Esophagus squamous epithelium (tissue), 5 donors: ENCODE results near the gene CLSTN3. TPM values are rescaled to one million over a fixed set of nuclear protein-coding genes. Genes with fewer than 3 reads are reported as not detected.

Experiments
- DNase-seq: peaks from one replicate; lab custom pipeline; 2025; lab: John Stamatoyannopoulos, UW
- H3K27ac ChIP-seq, 4 donors: fragments of 200-600 bp; sonication (generic); one replicate each; pipeline ENCODE4 v1.5.1; 2016 to 2019; ENCODE audit warnings: mild to moderate bottlenecking in 1 of 4
- H3K27me3 ChIP-seq, 4 donors: fragments of 200-600 bp; sonication (generic); 1 replicate in 3 of 4; 2 replicates in 1 of 4; pipeline versions ENCODE4 v1.5.1 to v1.6.0; 2017 to 2021; ENCODE audit warnings: antibody characterized with exemption in 1 of 4
- H3K36me3 ChIP-seq, 3 donors: fragments of 200-600 bp; sonication (generic); one replicate each; pipeline ENCODE4 v1.5.1; 2016 to 2019
- H3K4me1 ChIP-seq, 3 donors: fragments of 200-600 bp; sonication (generic); one replicate each; pipeline ENCODE4 v1.5.1; 2017 to 2019
- H3K4me3 ChIP-seq, 4 donors: fragments of 200-600 bp; sonication (generic); 1 replicate in 3 of 4; 2 replicates in 1 of 4; pipeline ENCODE4 v1.5.1; 2016 to 2019; ENCODE audit warnings: mild to moderate bottlenecking in 2 of 4, moderate library complexity in 1 of 4
- H3K9me3 ChIP-seq, 3 donors: fragments of 200-600 bp; sonication (generic); one replicate each; pipeline ENCODE4 v1.5.1; 2016 to 2019
- POLR2A ChIP-seq, 4 donors: fragments of 450-650 bp; IDR thresholded peaks; one replicate each; pipeline ENCODE4 v1.6.1; 2017; ENCODE audit warnings: antibody characterized with exemption in 4 of 4, mild to moderate bottlenecking in 4 of 4, moderate library complexity in 3 of 4
- WGBS, 2 donors: methylation state at CpG; one replicate each; pipeline ENCODE4 v1.1.5; 2018; 5-methylcytosine and 5-hydroxymethylcytosine counted together
- intact Hi-C: fragments of 100-400 bp; cut with DNase I; formaldehyde crosslinking; loops from one replicate; pipeline ENCODE4 v1.15.0; 2022
- total RNA-seq, 4 donors: library from RNA; depleted of rRNA; stranded (reverse); fragments of >200 nt; gene quantifications; one replicate each; pipeline ENCODE4 v1.1.0, GENCODE V29; 2016
- TF ChIP-seq, protein P1 (sequence below), 6 experiments: fragments of 450-650 bp in 4 of 6; fragments of 200-600 bp in 2 of 6; sonication (generic) in 2 of 6; IDR thresholded peaks; one replicate each; pipeline ENCODE4 v1.5.1; 2016 to 2019; ENCODE audit warnings: antibody characterized with exemption in 6 of 6, mild to moderate bottlenecking in 4 of 6, moderate library complexity in 4 of 6
- donor health status: DM: yes; HTN: yes; CAD: no.

Gene CLSTN3
- total RNA-seq, 4 donors from 2014 or later = 4.8 to 12.4 (median 9.5) TPM

DNA sequence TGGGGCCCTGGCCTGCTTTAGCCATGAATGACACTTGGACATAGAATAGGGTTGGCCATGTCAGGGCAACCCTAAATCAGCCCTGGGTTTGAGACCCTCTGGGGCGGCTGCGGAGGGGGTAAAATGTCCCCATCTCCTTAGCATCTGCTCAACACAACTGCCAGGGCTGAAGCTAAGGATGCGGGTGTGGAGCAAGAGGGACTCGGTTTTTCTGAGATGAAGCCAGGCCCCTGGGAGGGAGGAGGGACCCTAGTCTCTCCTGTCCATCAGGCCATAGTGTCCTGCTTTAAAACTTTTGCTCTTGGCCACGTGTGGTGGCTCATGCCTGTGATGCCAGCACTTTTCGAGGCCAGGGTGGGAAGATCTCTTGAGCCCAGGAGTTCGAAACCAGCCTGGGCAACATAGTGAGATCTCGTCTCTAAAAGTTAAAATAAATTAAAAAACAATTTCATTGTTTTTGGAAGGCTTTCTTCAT, 37.1 kb upstream of the CLSTN3 start:
- DNase-seq = no peak
- no peak overlapping the region for H3K4me3 ChIP-seq

DNA sequence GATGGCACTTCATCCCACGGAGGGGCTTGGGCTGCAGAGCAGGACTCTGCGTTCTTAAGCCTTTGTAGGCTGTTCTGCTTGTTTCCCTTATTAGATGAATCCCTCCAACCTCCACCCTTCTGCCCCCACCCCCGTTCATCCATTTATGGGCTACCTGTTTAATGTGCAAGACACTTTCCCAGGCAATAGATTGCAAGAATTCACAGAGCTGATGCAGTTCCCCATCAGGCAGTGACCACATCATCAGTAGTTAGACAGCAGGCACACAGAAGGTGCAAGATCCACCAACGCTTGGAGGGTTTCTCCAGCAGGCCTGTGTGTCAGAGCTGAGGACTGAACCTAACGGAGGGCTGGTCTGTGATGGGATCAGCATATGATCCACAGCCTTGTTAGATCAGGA, 36.7 kb upstream of the CLSTN3 start:
- peak overlapping the region in 2 of 4 donors; percentile 40 to 89 for H3K27ac ChIP-seq
- H3K27me3 ChIP-seq = no peaks in the 10 kb centered on the region
- no peak overlapping the region for H3K4me3 ChIP-seq
- H3K36me3 ChIP-seq = peaks cover 0 to 26% (median 3%) of the 10 kb centered on the region in 3 donors
- peaks cover 18 to 56% (median 47%) of the 10 kb centered on the region in 3 donors for H3K4me1 ChIP-seq
- intact Hi-C loops = loop anchor here (5.0 kb wide), 1 partner anchor 36 kb away; no protein-coding TSS in a partner anchor
- no peaks in the 10 kb centered on the region for H3K9me3 ChIP-seq
- no peak for TF ChIP-seq POLR2A (IDR thresholded peaks at IDR 0.05)
- TF ChIP-seq, protein P1, sequence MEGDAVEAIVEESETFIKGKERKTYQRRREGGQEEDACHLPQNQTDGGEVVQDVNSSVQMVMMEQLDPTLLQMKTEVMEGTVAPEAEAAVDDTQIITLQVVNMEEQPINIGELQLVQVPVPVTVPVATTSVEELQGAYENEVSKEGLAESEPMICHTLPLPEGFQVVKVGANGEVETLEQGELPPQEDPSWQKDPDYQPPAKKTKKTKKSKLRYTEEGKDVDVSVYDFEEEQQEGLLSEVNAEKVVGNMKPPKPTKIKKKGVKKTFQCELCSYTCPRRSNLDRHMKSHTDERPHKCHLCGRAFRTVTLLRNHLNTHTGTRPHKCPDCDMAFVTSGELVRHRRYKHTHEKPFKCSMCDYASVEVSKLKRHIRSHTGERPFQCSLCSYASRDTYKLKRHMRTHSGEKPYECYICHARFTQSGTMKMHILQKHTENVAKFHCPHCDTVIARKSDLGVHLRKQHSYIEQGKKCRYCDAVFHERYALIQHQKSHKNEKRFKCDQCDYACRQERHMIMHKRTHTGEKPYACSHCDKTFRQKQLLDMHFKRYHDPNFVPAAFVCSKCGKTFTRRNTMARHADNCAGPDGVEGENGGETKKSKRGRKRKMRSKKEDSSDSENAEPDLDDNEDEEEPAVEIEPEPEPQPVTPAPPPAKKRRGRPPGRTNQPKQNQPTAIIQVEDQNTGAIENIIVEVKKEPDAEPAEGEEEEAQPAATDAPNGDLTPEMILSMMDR (IDR thresholded peaks at IDR 0.05) = no peak
- WGBS, 2 donors = 57 to 74% methylated on average over 5 of the region's 5 CpGs
- no peak for DNase-seq

More for the DNA sequence above, 37.1 kb upstream of the CLSTN3 start:
- Histone ChIP-seq H3K4me1 (peaks cover 18 to 56% (median 47%) of the 10 kb centered on the region in 3 donors), H3K27me3 (no peaks in the 10 kb centered on the region), H3K36me3 (peaks cover 0 to 26% (median 7%) of the 10 kb centered on the region in 3 donors), H3K9me3 (no peaks in the 10 kb centered on the region), H3K27ac (peak overlapping the region; percentile 77 to 89 (median 82))
- WGBS, 2 donors = 64 to 71% methylated on average over 7 to 8 of the region's 8 CpGs
- intact Hi-C loops = loop anchor here (5.0 kb wide), 1 partner anchor 36 kb away; no protein-coding TSS in a partner anchor
- TF ChIP-seq POLR2A (IDR thresholded peaks at IDR 0.05) = no peak
- TF ChIP-seq, protein P1 (IDR thresholded peaks at IDR 0.05) = no peak

DNA sequence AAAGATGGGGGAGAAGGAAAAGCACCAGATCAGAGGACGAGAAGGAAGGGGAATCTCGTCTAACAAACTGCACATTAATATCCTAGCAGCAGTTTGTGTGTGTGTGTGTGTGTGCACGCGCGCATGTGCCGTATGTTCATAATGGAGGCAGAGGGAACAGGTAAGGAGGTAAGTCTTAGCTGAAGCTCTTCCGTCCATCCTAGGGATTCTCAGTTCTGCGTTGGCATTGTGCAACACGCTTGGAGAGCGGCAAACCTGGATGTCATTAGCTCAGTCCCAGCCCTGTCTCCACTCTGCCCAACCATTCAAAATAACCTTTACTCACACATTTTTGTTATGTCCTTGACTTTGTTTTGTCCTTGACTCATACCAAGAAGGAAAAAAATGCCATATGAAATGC, 36.3 kb upstream of the CLSTN3 start:
- WGBS, 2 donors = 50 to 62% methylated on average over 10 of the region's 10 CpGs
- Histone ChIP-seq H3K27me3 (no peaks in the 10 kb centered on the region), H3K4me1 (peaks cover 18 to 54% (median 42%) of the 10 kb centered on the region in 3 donors), H3K9me3 (no peaks in the 10 kb centered on the region), H3K36me3 (peaks cover 0 to 25% (median 0%) of the 10 kb centered on the region in 3 donors), H3K4me3 (no peak overlapping the region), H3K27ac (peak overlapping the region in 2 of 4 donors; percentile 40 to 89)
- TF ChIP-seq, protein P1 (IDR thresholded peaks at IDR 0.05) = no peak
- no peak for TF ChIP-seq POLR2A (IDR thresholded peaks at IDR 0.05)
- DNase-seq = no peak
- intact Hi-C loops = loop anchor here (5.0 kb wide), 1 partner anchor 37 kb away; no protein-coding TSS in a partner anchor

DNA sequence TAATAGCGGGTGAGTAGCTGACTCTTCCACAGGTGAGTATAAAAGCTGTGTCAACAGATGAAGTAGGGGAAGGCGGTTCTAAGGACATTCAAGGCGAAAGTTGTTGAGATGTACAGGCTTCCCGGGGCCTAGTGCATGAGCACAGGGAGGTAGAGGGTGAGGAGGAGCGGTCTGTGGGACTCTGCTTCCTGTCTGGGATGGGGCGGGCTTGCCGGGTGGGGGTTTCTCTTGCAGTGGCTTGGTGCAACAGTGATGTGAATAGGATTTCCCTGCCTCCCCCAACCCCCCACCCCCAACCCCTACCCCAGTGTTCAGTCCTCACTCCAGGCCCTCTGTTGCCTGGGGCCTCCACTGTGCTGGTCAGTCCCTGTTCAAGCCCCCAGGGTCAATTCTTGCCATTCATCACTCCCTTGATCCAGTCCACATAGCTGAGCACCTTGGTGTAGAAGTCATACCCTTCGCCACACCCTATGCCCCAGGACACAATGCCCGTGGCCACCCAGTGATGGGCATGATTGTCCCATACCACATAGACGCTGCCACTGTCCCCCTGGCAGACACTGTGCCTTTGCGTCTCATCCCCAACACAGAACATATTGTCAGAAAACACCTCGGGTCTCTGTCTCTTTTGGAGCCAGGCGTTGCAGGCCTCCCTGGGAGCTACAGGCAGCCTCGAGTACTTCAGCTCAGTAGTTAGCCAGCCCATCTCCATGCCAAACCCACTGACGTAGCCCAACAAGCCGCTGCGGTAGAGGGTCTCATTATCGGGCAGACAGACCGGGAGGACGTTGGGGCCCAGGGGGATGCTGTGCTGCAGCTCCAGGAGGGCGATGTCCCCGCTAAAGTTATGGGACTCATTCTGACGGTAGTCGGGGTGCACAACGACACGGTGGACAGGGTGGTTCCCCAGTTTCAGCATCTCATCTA, 33.9 kb upstream of the CLSTN3 start:
- Histone ChIP-seq H3K27me3 (no peaks in the 10 kb centered on the region), H3K27ac (no peak overlapping the region), H3K4me3 (no peak overlapping the region), H3K36me3 (peaks cover 0 to 37% (median 7%) of the 10 kb centered on the region in 3 donors), H3K9me3 (no peaks in the 10 kb centered on the region), H3K4me1 (peaks cover 3 to 30% (median 20%) of the 10 kb centered on the region in 3 donors)
- WGBS, 2 donors = 63 to 72% methylated on average over 11 to 16 of the region's 26 CpGs
- TF ChIP-seq POLR2A (IDR thresholded peaks at IDR 0.05) = no peak
- TF ChIP-seq, protein P1 (IDR thresholded peaks at IDR 0.05) = no peak
- DNase-seq = no peak
- intact Hi-C loops = no loop called here
